ENCODE measurements around the gene INSRR. TPM values are rescaled to one million over a fixed set of nuclear protein-coding genes. Genes with fewer than 3 reads are reported as not detected.
A peak's percentile ranks its signal among the peaks of the same experiment; 100 is the strongest.

INSRR gene
- total RNA-seq, 1 experiment from 2014 or later, result not detected

- DNase-seq (ENCODE audit: low spot score), result no peak
Observed at GRCh38 chr1:156894711-156895454, 36.0 kb upstream of the INSRR start.

GRCh38 chr1:156894001-156894400 lies 35.1 kb upstream of the INSRR start:
- no peak for DNase-seq (ENCODE audit: low spot score)

- no peak for DNase-seq (ENCODE audit: low spot score)
Observed at GRCh38 chr1:156893048-156893953, 34.4 kb upstream of the INSRR start, which contains the start of gene PEAR1. Gene PEAR1, plus strand, starts transcription at chr1:156893718. Its CDS starts 10,209 bp downstream, at chr1:156903927.

GRCh38 chr1:156892190-156893047 lies 33.5 kb upstream of the INSRR start:
- peak; percentile 68 for DNase-seq (ENCODE audit: low spot score)

GRCh38 chr1:156889802-156890580 lies 31.1 kb upstream of the INSRR start:
- DNase-seq (ENCODE audit: low spot score), result peak; percentile 68

- no peak for DNase-seq (ENCODE audit: low spot score)
Observed at GRCh38 chr1:156887734-156888133, 28.8 kb upstream of the INSRR start.

GRCh38 chr1:156887317-156887716 lies 28.4 kb upstream of the INSRR start:
- DNase-seq (ENCODE audit: low spot score), result no peak

- DNase-seq (ENCODE audit: low spot score), result no peak
Observed at GRCh38 chr1:156886583-156887281, 27.8 kb upstream of the INSRR start.

- DNase-seq (ENCODE audit: low spot score), result no peak
Observed at GRCh38 chr1:156885880-156886355, 27.0 kb upstream of the INSRR start.

- no peak for DNase-seq (ENCODE audit: low spot score)
Observed at GRCh38 chr1:156885314-156885713, 26.4 kb upstream of the INSRR start.

- DNase-seq (ENCODE audit: low spot score), result no peak
Observed at GRCh38 chr1:156884560-156885184, 25.8 kb upstream of the INSRR start.

- DNase-seq (ENCODE audit: low spot score), result no peak
Observed at GRCh38 chr1:156883919-156884318, 25.0 kb upstream of the INSRR start.

GRCh38 chr1:156882543-156882942 lies 23.6 kb upstream of the INSRR start:
- DNase-seq (ENCODE audit: low spot score), result no peak

GRCh38 chr1:156881663-156882062 lies 22.7 kb upstream of the INSRR start:
- DNase-seq (ENCODE audit: low spot score), result no peak

- no peak for DNase-seq (ENCODE audit: low spot score)
Observed at GRCh38 chr1:156881101-156881500, 22.2 kb upstream of the INSRR start.

- DNase-seq (ENCODE audit: low spot score), result no peak
Observed at GRCh38 chr1:156880473-156880872, 21.6 kb upstream of the INSRR start.

- no peak for DNase-seq (ENCODE audit: low spot score)
Observed at GRCh38 chr1:156879876-156880275, 21.0 kb upstream of the INSRR start.

- DNase-seq (ENCODE audit: low spot score), result no peak
Observed at GRCh38 chr1:156877433-156878170, 18.7 kb upstream of the INSRR start.

GRCh38 chr1:156876281-156876680 lies 17.4 kb upstream of the INSRR start:
- DNase-seq (ENCODE audit: low spot score), result no peak

Measured in H4 (cell line).